H1 (cell line): ENCODE measurements around the gene ZNF804B. TPM values are rescaled to one million over a fixed set of nuclear protein-coding genes. Genes with fewer than 3 reads are reported as not detected.

ENCODE experiments used
- CTCF ChIA-PET: fragments of 300-600 bp; sonication (Branson Sonifier 250); formaldehyde crosslinking; loops from one replicate; lab custom pipeline; 2021; ENCODE audit not compliant: partially characterized antibody; lab: Charles Lee
- POLR2A ChIA-PET: fragments of 300-600 bp; sonication (Branson Sonifier 250); formaldehyde crosslinking; loops from one replicate; lab custom pipeline; 2021; ENCODE audit warnings: inconsistent platforms; ENCODE audit not compliant: partially characterized antibody; lab: Charles Lee
- DNase-seq, 2 experiments: peaks; one replicate each; pipeline versions ENCODE4 v3.0.0 to v3.0.0-alpha.2; 2010 to 2022; ENCODE audit warnings: low spot score in 2 of 2, low read depth in 1 of 2, mixed read lengths in 1 of 2
- FAIRE-seq: peaks from 2 replicates; lab custom pipeline; 2011; peaks lifted over from hg19 to GRCh38; lab: Jason Lieb, UNC
- H2AFZ ChIP-seq: 2 replicates; pipeline ENCODE4 v1.8.1; 2012; ENCODE audit warnings: low read length, inconsistent platforms
- H2AK5ac ChIP-seq: 2 replicates; pipeline ENCODE4 v1.6.1; 2013; ENCODE audit warnings: low read depth, low read length
- H2BK120ac ChIP-seq: replicated peaks from 2 replicates; pipeline ENCODE3; 2013; ENCODE audit warnings: low read depth, low read length, inconsistent platforms
- H2BK12ac ChIP-seq: 2 replicates; pipeline ENCODE4 v1.6.1; 2013; ENCODE audit warnings: low read depth, low read length
- H2BK15ac ChIP-seq: 2 replicates; pipeline ENCODE4 v1.6.1; 2013; ENCODE audit warnings: low read length
- H2BK20ac ChIP-seq: 2 replicates; pipeline ENCODE4 v1.6.1; 2013; ENCODE audit warnings: low read length
- H2BK5ac ChIP-seq: 2 replicates; pipeline ENCODE4 v1.6.1; 2013; ENCODE audit warnings: low read depth, low read length
- H3K14ac ChIP-seq: 2 replicates; pipeline ENCODE4 v1.6.1; 2013; ENCODE audit warnings: inconsistent platforms; ENCODE audit not compliant: insufficient read length
- H3K18ac ChIP-seq: 2 replicates; pipeline ENCODE4 v1.6.1; 2013; ENCODE audit warnings: low read length; ENCODE audit errors: extremely low read depth
- H3K23ac ChIP-seq: 2 replicates; pipeline ENCODE4 v1.6.1; 2013; ENCODE audit warnings: inconsistent platforms; ENCODE audit not compliant: insufficient read length
- H3K23me2 ChIP-seq: 2 replicates; pipeline ENCODE4 v1.6.1; 2013; ENCODE audit warnings: low read depth, low read length
- H3K27ac ChIP-seq: 2 replicates; pipeline ENCODE4 v1.6.1; 2011; ENCODE audit warnings: low read depth, low read length, inconsistent platforms
- H3K27me3 ChIP-seq, 4 experiments: replicated peaks in 1 of 4; 1 replicate in 1 of 4; 2 replicates in 3 of 4; pipeline versions ENCODE4 v1.6.1 to v1.8.1; 2011 to 2013; ENCODE audit warnings: low read length in 3 of 4, mild to moderate bottlenecking in 3 of 4, inconsistent platforms in 2 of 4, mixed read lengths in 2 of 4, moderate library complexity in 1 of 4; ENCODE audit not compliant: control insufficient read depth in 3 of 4, insufficient read depth in 3 of 4; ENCODE audit errors: extremely low read depth in 1 of 4
- H3K36me3 ChIP-seq, 4 experiments: 2 replicates each; pipeline versions ENCODE4 v1.6.1 to v1.8.1; 2011 to 2013; ENCODE audit warnings: mild to moderate bottlenecking in 4 of 4, low read length in 3 of 4, moderate library complexity in 2 of 4, control low read depth in 1 of 4, inconsistent platforms in 1 of 4; ENCODE audit not compliant: insufficient read depth in 4 of 4, control insufficient read depth in 2 of 4
- H3K4ac ChIP-seq: replicated peaks from 2 replicates; pipeline ENCODE3; 2013; ENCODE audit warnings: low read length, low read depth, mixed read lengths, inconsistent platforms; ENCODE audit not compliant: insufficient read length
- H3K4me1 ChIP-seq, 4 experiments: replicated peaks in 1 of 4; 1 replicate in 1 of 4; 2 replicates in 3 of 4; pipeline versions ENCODE4 v1.6.1 to v1.8.1; 2011 to 2013; ENCODE audit warnings: low read length in 3 of 4, inconsistent platforms in 2 of 4, mixed read lengths in 1 of 4; ENCODE audit not compliant: insufficient read depth in 4 of 4, control insufficient read depth in 3 of 4
- H3K4me2 ChIP-seq, 2 experiments: 2 replicates each; pipeline versions ENCODE4 v1.6.1 to v1.8.1; 2011 to 2013; ENCODE audit warnings: low read depth in 2 of 2, low read length in 2 of 2, control low read depth in 1 of 2, inconsistent platforms in 1 of 2, mild to moderate bottlenecking in 1 of 2; ENCODE audit not compliant: insufficient read depth in 1 of 2
- H3K4me3 ChIP-seq, 4 experiments: fragments of 200-600, 300-600 bp in 1 of 4; sonication (generic), shearing (Covaris generic), sonication (Bioruptor Twin) in 1 of 4; 2 replicates each; pipeline versions ENCODE4 v1.5.1 to v1.8.1; 2011 to 2016; ENCODE audit warnings: low read length in 4 of 4, low read depth in 3 of 4, control low read depth in 2 of 4, inconsistent platforms in 2 of 4, mild to moderate bottlenecking in 2 of 4, mixed read lengths in 1 of 4, moderate library complexity in 1 of 4; ENCODE audit not compliant: insufficient read depth in 2 of 4; ENCODE audit errors: extremely low read depth in 1 of 4
- H3K56ac ChIP-seq: replicated peaks from 2 replicates; pipeline ENCODE3; 2013; ENCODE audit warnings: low read depth, mild to moderate bottlenecking, mixed read lengths, low read length, inconsistent platforms; ENCODE audit not compliant: insufficient read length
- H3K79me1 ChIP-seq: 2 replicates; pipeline ENCODE4 v1.6.1; 2013; ENCODE audit warnings: low read depth, low read length, control low read depth
- H3K79me2 ChIP-seq, 2 experiments: 2 replicates each; pipeline versions ENCODE4 v1.6.1 to v1.8.1; 2012 to 2013; ENCODE audit warnings: low read length in 2 of 2, mild to moderate bottlenecking in 2 of 2, inconsistent platforms in 1 of 2; ENCODE audit not compliant: insufficient read depth in 2 of 2, control insufficient read depth in 1 of 2
- H3K9ac ChIP-seq, 4 experiments: replicated peaks in 1 of 4; 1 replicate in 1 of 4; 2 replicates in 3 of 4; pipeline versions ENCODE4 v1.6.1 to v1.8.1; 2011 to 2013; ENCODE audit warnings: low read depth in 3 of 4, low read length in 3 of 4, control low read depth in 2 of 4, mild to moderate bottlenecking in 2 of 4, moderate library complexity in 2 of 4, inconsistent platforms in 1 of 4; ENCODE audit errors: extremely low read depth in 1 of 4
- H3K9me3 ChIP-seq, 2 experiments: 2 replicates each; pipeline versions ENCODE4 v1.6.1 to v1.8.1; 2012 to 2013; ENCODE audit warnings: mild to moderate bottlenecking in 2 of 2, moderate library complexity in 2 of 2, control low read depth in 1 of 2, inconsistent platforms in 1 of 2, low read depth in 1 of 2, low read length in 1 of 2, mixed read lengths in 1 of 2; ENCODE audit not compliant: insufficient read depth in 2 of 2
- H4K20me1 ChIP-seq, 2 experiments: replicated peaks in 1 of 2; 2 replicates each; pipeline versions ENCODE3 to v1.8.1; 2011 to 2013; ENCODE audit warnings: inconsistent platforms in 2 of 2, low read length in 2 of 2, mild to moderate bottlenecking in 1 of 2; ENCODE audit not compliant: insufficient read depth in 2 of 2, control insufficient read depth in 1 of 2
- H4K5ac ChIP-seq: 2 replicates; pipeline ENCODE4 v1.6.1; 2013; ENCODE audit warnings: low read length, low read depth, mixed read lengths, inconsistent platforms; ENCODE audit not compliant: insufficient read length
- H4K8ac ChIP-seq: 2 replicates; pipeline ENCODE4 v1.8.0; 2013; ENCODE audit warnings: mild to moderate bottlenecking, moderate library complexity, low read length, inconsistent platforms; ENCODE audit not compliant: insufficient read depth; ENCODE audit errors: extremely low read depth
- H4K91ac ChIP-seq: replicated peaks from 2 replicates; pipeline ENCODE3; 2013; ENCODE audit warnings: low read length, mixed read lengths, inconsistent platforms; ENCODE audit not compliant: insufficient read length
- ASH2L ChIP-seq: fragments of 200-600, 300-600 bp; sonication (generic); IDR thresholded peaks from one replicate; pipeline ENCODE4 v1.7.1; 2017; ENCODE audit warnings: low read length
- ATF3 ChIP-seq: IDR thresholded peaks from 2 replicates; pipeline ENCODE4 v1.6.1; 2011; ENCODE audit warnings: low read depth, mild to moderate bottlenecking, low read length; ENCODE audit not compliant: insufficient read depth
- BCL11A ChIP-seq, 2 experiments: IDR thresholded peaks; one replicate each; pipeline ENCODE4 v1.6.1; 2011; ENCODE audit warnings: low read depth in 2 of 2, low read length in 2 of 2, mild to moderate bottlenecking in 2 of 2
- CHD1 ChIP-seq: IDR thresholded peaks from 2 replicates; pipeline ENCODE4 v1.6.1; 2012; ENCODE audit warnings: low read depth, low read length, improper control_type of control experiment
- EGR1 ChIP-seq: IDR thresholded peaks from 2 replicates; pipeline ENCODE4 v1.6.1; 2011; ENCODE audit warnings: low read depth, low read length, borderline replicate concordance
- EZH2 ChIP-seq: fragments of 200-600 bp; sonication (generic); IDR thresholded peaks from 2 replicates; pipeline ENCODE4 v1.7.1; 2012; ENCODE audit warnings: low read depth, mild to moderate bottlenecking, moderate library complexity, low read length, inconsistent platforms; ENCODE audit not compliant: severe bottlenecking
- GTF2F1 ChIP-seq: IDR thresholded peaks from 2 replicates; pipeline ENCODE4 v1.6.1; 2012; ENCODE audit warnings: low read depth, low read length, improper control_type of control experiment, borderline replicate concordance
- HDAC2 ChIP-seq, 2 experiments: fragments of 300-600 bp in 1 of 2; sonication (generic) in 1 of 2; IDR thresholded peaks; 2 replicates each; pipeline ENCODE4 v1.6.1; 2011 to 2012; ENCODE audit warnings: low read depth in 2 of 2, low read length in 2 of 2, mild to moderate bottlenecking in 2 of 2, moderate library complexity in 2 of 2, borderline replicate concordance in 1 of 2, inconsistent platforms in 1 of 2
- KDM1A ChIP-seq: fragments of 200-600, 300-600 bp; sonication (generic); IDR thresholded peaks from 2 replicates; pipeline ENCODE4 v1.7.1; 2016; ENCODE audit warnings: mild to moderate bottlenecking, low read length, borderline replicate concordance
- PHF8 ChIP-seq: fragments of 200-600 bp; sonication (generic); conservative IDR thresholded peaks from 2 replicates; pipeline ENCODE4 v1.7.1; 2012; ENCODE audit warnings: low read depth, mild to moderate bottlenecking, inconsistent platforms, low read length, moderate library complexity
- RAD21 ChIP-seq, 2 experiments: IDR thresholded peaks in 1 of 2; conservative IDR thresholded peaks in 1 of 2; 2 replicates each; pipeline ENCODE4 v1.6.1; 2011; ENCODE audit warnings: low read depth in 2 of 2, low read length in 2 of 2, improper control_type of control experiment in 1 of 2, inconsistent platforms in 1 of 2, mild to moderate bottlenecking in 1 of 2, moderate library complexity in 1 of 2
- RXRA ChIP-seq: IDR thresholded peaks from 2 replicates; pipeline ENCODE4 v1.6.1; 2011; ENCODE audit warnings: low read depth, mild to moderate bottlenecking, low read length, moderate library complexity; ENCODE audit not compliant: insufficient read depth
- SIRT6 ChIP-seq: IDR thresholded peaks from one replicate; pipeline ENCODE4 v1.7.1; 2012; ENCODE audit warnings: low read length, inconsistent platforms
- SP1 ChIP-seq: IDR thresholded peaks from 2 replicates; pipeline ENCODE4 v1.6.1; 2011; ENCODE audit warnings: low read depth, low read length
- SP2 ChIP-seq: IDR thresholded peaks from 2 replicates; pipeline ENCODE4 v1.6.1; 2012; ENCODE audit warnings: mild to moderate bottlenecking, low read length, inconsistent platforms
- polyA plus RNA-seq, 7 experiments: library from polyadenylated mRNA; depleted of rRNA in 3 of 7; stranded (reverse) in 5 of 7; unstranded in 2 of 7; fragments of >200 nt in 5 of 7; fragments of 200-250 nt in 2 of 7; gene quantifications; 1 replicate in 5 of 7; 2 replicates in 1 of 7; 4 replicates in 1 of 7; pipeline versions ENCODE4 v1.2.1 to v1.2.3, GENCODE V29; 2011 to 2013; ENCODE audit warnings: missing spikeins in 2 of 7, mixed read lengths in 2 of 7
- total RNA-seq: library from RNA; stranded (reverse); fragmentation: NEBNext Ultra II Directional; extraction: Animal tissue kit (Norgen Biotek cat#: 25700); gene quantifications from 2 replicates; pipeline ENCODE4 v1.2.1, GENCODE V29; 2021

Gene ZNF804B
- total and polyA plus RNA-seq, 2 of the 8 experiments (the other 6 are each of a cell fraction or from before 2014, with no cell fraction given), result not detected

- H3K4me1 ChIP-seq, result no peaks in the 10 kb centered on the region
- no peak overlapping the region for H3K27ac ChIP-seq
- no peaks in the 10 kb centered on the region for H3K79me2 ChIP-seq
- H4K20me1 ChIP-seq, result no peaks in the 10 kb centered on the region
- no peak overlapping the region for H2BK15ac ChIP-seq
- H3K56ac ChIP-seq, result no peak overlapping the region
- no peak overlapping the region for H3K4me2 ChIP-seq
- no peak overlapping the region for H2BK20ac ChIP-seq
- no peak overlapping the region for H3K18ac ChIP-seq
- no peak overlapping the region for H4K5ac ChIP-seq
- no peak overlapping the region for H4K8ac ChIP-seq
- no peaks in the 10 kb centered on the region for H3K36me3 ChIP-seq
- H4K91ac ChIP-seq, result no peak overlapping the region
- H3K23ac ChIP-seq, result no peak overlapping the region
- H2AFZ ChIP-seq, result no peak overlapping the region
- no peak overlapping the region for H2BK120ac ChIP-seq
- no peaks in the 10 kb centered on the region for H3K27me3 ChIP-seq
- H2BK5ac ChIP-seq, result no peak overlapping the region
- FAIRE-seq, result no peak
- H3K14ac ChIP-seq, result no peak overlapping the region
- H3K23me2 ChIP-seq, result no peaks in the 10 kb centered on the region
- ChIA-PET POLR2A (interaction anchor here (0.6 kb wide), 1 partner anchor 790 kb away, joined by 4 read pairs; no protein-coding TSS in a partner anchor), CTCF (no interaction called here)
- DNase-seq, result no peak
- H3K4ac ChIP-seq, result no peak overlapping the region
- no peak overlapping the region for H3K4me3 ChIP-seq
- H3K9ac ChIP-seq, result no peak overlapping the region
- H2BK12ac ChIP-seq, result no peak overlapping the region
- H2AK5ac ChIP-seq, result no peak overlapping the region
- H3K9me3 ChIP-seq, result no peaks in the 10 kb centered on the region
- H3K79me1 ChIP-seq, result no peaks in the 10 kb centered on the region
- TF ChIP-seq EZH2, result no peak
- TF ChIP-seq GTF2F1, result no peak
- no peak for TF ChIP-seq BCL11A (IDR thresholded peaks at IDR 0.05; ENCODE audit: low read depth in 2 of 2, low read length in 2 of 2)
- TF ChIP-seq PHF8, result no peak
- no peak for TF ChIP-seq SIRT6
- TF ChIP-seq SP1, result no peak
- no peak for TF ChIP-seq RXRA
- TF ChIP-seq CHD1, result no peak
- no peak for TF ChIP-seq ASH2L
- TF ChIP-seq EGR1, result no peak
- no peak for TF ChIP-seq SP2
- TF ChIP-seq HDAC2 (IDR thresholded peaks at IDR 0.05; ENCODE audit: borderline replicate concordance in 1 of 2, low read depth in 2 of 2, low read length in 2 of 2), result no peak
- TF ChIP-seq RAD21 (IDR thresholded peaks at IDR 0.05 in 1 of 2, conservative IDR thresholded peaks at IDR 0.05 in 1 of 2; ENCODE audit: low read depth in 2 of 2, low read length in 2 of 2), result no peak
- TF ChIP-seq KDM1A, result no peak
- TF ChIP-seq ATF3, result no peak
These were observed 59.1 kb downstream of the ZNF804B start for GRCh38 chr7:88818552-88818951.
